ENCODE results near the gene CPNE5.
A peak's percentile ranks its signal among the peaks of the same experiment; 100 is the strongest.

The CPNE5 gene

GRCh38 chr6:36776167-36776566 is 63.1 kb downstream of the CPNE5 start:
- peak overlapping the region; percentile 74 for H3K27ac Mint-ChIP-seq
- H3K9me3 Mint-ChIP-seq: no peaks in the 10 kb centered on the region
- H3K4me3 Mint-ChIP-seq: no peak overlapping the region
- H3K27me3 Mint-ChIP-seq: peaks cover 28% of the 10 kb centered on the region
- peaks cover 49% of the 10 kb centered on the region for H3K4me1 Mint-ChIP-seq (ENCODE audit: low read depth)
- intact Hi-C loops (cut with micrococcal nuclease): no loop called here
- no peaks in the 10 kb centered on the region for H3K36me3 Mint-ChIP-seq (ENCODE audit: low read depth)

- intact Hi-C loops (cut with micrococcal nuclease): no loop called here
- no peak overlapping the region for H3K4me3 Mint-ChIP-seq
- peaks cover 31% of the 10 kb centered on the region for H3K27me3 Mint-ChIP-seq
- H3K9me3 Mint-ChIP-seq: no peaks in the 10 kb centered on the region
- H3K36me3 Mint-ChIP-seq (ENCODE audit: low read depth): no peaks in the 10 kb centered on the region
- no peak overlapping the region for H3K27ac Mint-ChIP-seq
- peaks cover 51% of the 10 kb centered on the region for H3K4me1 Mint-ChIP-seq (ENCODE audit: low read depth)
Measured at GRCh38 chr6:36774331-36774730, 64.9 kb downstream of the CPNE5 start.

GRCh38 chr6:36772397-36772796 is 66.8 kb downstream of the CPNE5 start:
- Mint-ChIP-seq H3K27me3 (peaks cover 33% of the 10 kb centered on the region), H3K27ac (no peak overlapping the region), H3K36me3 (ENCODE audit: low read depth) (no peaks in the 10 kb centered on the region), H3K4me3 (no peak overlapping the region), H3K9me3 (no peaks in the 10 kb centered on the region), H3K4me1 (ENCODE audit: low read depth) (peaks cover 38% of the 10 kb centered on the region)
- intact Hi-C loops (cut with micrococcal nuclease): no loop called here

GRCh38 chr6:36771145-36771544 is 68.1 kb downstream of the CPNE5 start:
- Mint-ChIP-seq H3K4me1 (ENCODE audit: low read depth) (peaks cover 34% of the 10 kb centered on the region), H3K27me3 (peaks cover 22% of the 10 kb centered on the region), H3K4me3 (no peak overlapping the region), H3K27ac (no peak overlapping the region), H3K9me3 (no peaks in the 10 kb centered on the region), H3K36me3 (ENCODE audit: low read depth) (no peaks in the 10 kb centered on the region)
- intact Hi-C loops (cut with micrococcal nuclease): no loop called here

- intact Hi-C loops (cut with micrococcal nuclease): no loop called here
- no peak overlapping the region for H3K4me3 Mint-ChIP-seq
Measured at GRCh38 chr6:36769676-36770499, 69.4 kb downstream of the CPNE5 start.

GRCh38 chr6:36769183-36769675 is 70.0 kb downstream of the CPNE5 start:
- Mint-ChIP-seq H3K4me1 (ENCODE audit: low read depth) (peaks cover 32% of the 10 kb centered on the region), H3K27ac (peak overlapping the region; percentile 20), H3K4me3 (no peak overlapping the region), H3K27me3 (peaks cover 9% of the 10 kb centered on the region), H3K36me3 (ENCODE audit: low read depth) (no peaks in the 10 kb centered on the region), H3K9me3 (no peaks in the 10 kb centered on the region)
- intact Hi-C loops (cut with micrococcal nuclease): no loop called here

More at GRCh38 chr6:36769676-36770499, 69.4 kb downstream of the CPNE5 start:
- Mint-ChIP-seq H3K27me3 (peaks cover 14% of the 10 kb centered on the region), H3K27ac (peak overlapping the region; percentile 20), H3K36me3 (ENCODE audit: low read depth) (no peaks in the 10 kb centered on the region), H3K9me3 (no peaks in the 10 kb centered on the region), H3K4me1 (ENCODE audit: low read depth) (peaks cover 32% of the 10 kb centered on the region)

GRCh38 chr6:36766399-36766945 is 72.8 kb downstream of the CPNE5 start:
- H3K4me3 Mint-ChIP-seq: no peak overlapping the region
- intact Hi-C loops (cut with micrococcal nuclease): loop anchor here (1.0 to 2.0 kb wide), 4 partner anchors 16 to 444 kb away; no protein-coding TSS in a partner anchor
- H3K36me3 Mint-ChIP-seq (ENCODE audit: low read depth): no peaks in the 10 kb centered on the region
- H3K27ac Mint-ChIP-seq: no peak overlapping the region
- peaks cover 8% of the 10 kb centered on the region for H3K27me3 Mint-ChIP-seq
- peaks cover 32% of the 10 kb centered on the region for H3K4me1 Mint-ChIP-seq (ENCODE audit: low read depth)
- no peaks in the 10 kb centered on the region for H3K9me3 Mint-ChIP-seq

GRCh38 chr6:36765594-36766398 is 73.4 kb downstream of the CPNE5 start:
- no peak overlapping the region for H3K4me3 Mint-ChIP-seq
- H3K27me3 Mint-ChIP-seq: peaks cover 5% of the 10 kb centered on the region
- H3K4me1 Mint-ChIP-seq (ENCODE audit: low read depth): peaks cover 28% of the 10 kb centered on the region
- H3K9me3 Mint-ChIP-seq: no peaks in the 10 kb centered on the region
- no peak overlapping the region for H3K27ac Mint-ChIP-seq
- no peaks in the 10 kb centered on the region for H3K36me3 Mint-ChIP-seq (ENCODE audit: low read depth)
- intact Hi-C loops (cut with micrococcal nuclease): loop anchor here (1.0 to 2.0 kb wide), 4 partner anchors 17 to 445 kb away; no protein-coding TSS in a partner anchor

- Mint-ChIP-seq H3K27ac (no peak overlapping the region), H3K9me3 (no peaks in the 10 kb centered on the region), H3K4me3 (no peak overlapping the region), H3K36me3 (ENCODE audit: low read depth) (no peaks in the 10 kb centered on the region), H3K27me3 (peaks cover 5% of the 10 kb centered on the region), H3K4me1 (ENCODE audit: low read depth) (peaks cover 22% of the 10 kb centered on the region)
- intact Hi-C loops (cut with micrococcal nuclease): no loop called here
Measured at GRCh38 chr6:36765190-36765589, 74.1 kb downstream of the CPNE5 start.

GRCh38 chr6:36762123-36762522 is 77.1 kb downstream of the CPNE5 start:
- intact Hi-C loops (cut with micrococcal nuclease): no loop called here
- H3K4me3 Mint-ChIP-seq: no peak overlapping the region
- no peaks in the 10 kb centered on the region for H3K36me3 Mint-ChIP-seq (ENCODE audit: low read depth)
- H3K27me3 Mint-ChIP-seq: peaks cover 3% of the 10 kb centered on the region
- H3K27ac Mint-ChIP-seq: no peak overlapping the region
- H3K9me3 Mint-ChIP-seq: no peaks in the 10 kb centered on the region
- H3K4me1 Mint-ChIP-seq (ENCODE audit: low read depth): peaks cover 29% of the 10 kb centered on the region

GRCh38 chr6:36760685-36761435 is 78.4 kb downstream of the CPNE5 start:
- peaks cover 32% of the 10 kb centered on the region for H3K4me1 Mint-ChIP-seq (ENCODE audit: low read depth)
- intact Hi-C loops (cut with micrococcal nuclease): no loop called here
- no peaks in the 10 kb centered on the region for H3K9me3 Mint-ChIP-seq
- no peak overlapping the region for H3K27ac Mint-ChIP-seq
- peaks cover 3% of the 10 kb centered on the region for H3K27me3 Mint-ChIP-seq
- no peaks in the 10 kb centered on the region for H3K36me3 Mint-ChIP-seq (ENCODE audit: low read depth)
- H3K4me3 Mint-ChIP-seq: no peak overlapping the region

- Mint-ChIP-seq H3K4me1 (ENCODE audit: low read depth) (peaks cover 49% of the 10 kb centered on the region), H3K36me3 (ENCODE audit: low read depth) (no peaks in the 10 kb centered on the region), H3K9me3 (no peaks in the 10 kb centered on the region), H3K27ac (no peak overlapping the region), H3K27me3 (peaks cover 8% of the 10 kb centered on the region), H3K4me3 (no peak overlapping the region)
- intact Hi-C loops (cut with micrococcal nuclease): loop anchor here (1.0 to 5.0 kb wide), 3 partner anchors 72 to 144 kb away; no protein-coding TSS in a partner anchor
Measured at GRCh38 chr6:36759148-36759759, 80.0 kb downstream of the CPNE5 start.
